ENCODE results near the gene MPO. TPM values are rescaled to one million over a fixed set of nuclear protein-coding genes. Genes with fewer than 3 reads are reported as not detected.

The MPO gene
- total RNA-seq, 1 donor from 2014 or later = 0.06 TPM

DNA sequence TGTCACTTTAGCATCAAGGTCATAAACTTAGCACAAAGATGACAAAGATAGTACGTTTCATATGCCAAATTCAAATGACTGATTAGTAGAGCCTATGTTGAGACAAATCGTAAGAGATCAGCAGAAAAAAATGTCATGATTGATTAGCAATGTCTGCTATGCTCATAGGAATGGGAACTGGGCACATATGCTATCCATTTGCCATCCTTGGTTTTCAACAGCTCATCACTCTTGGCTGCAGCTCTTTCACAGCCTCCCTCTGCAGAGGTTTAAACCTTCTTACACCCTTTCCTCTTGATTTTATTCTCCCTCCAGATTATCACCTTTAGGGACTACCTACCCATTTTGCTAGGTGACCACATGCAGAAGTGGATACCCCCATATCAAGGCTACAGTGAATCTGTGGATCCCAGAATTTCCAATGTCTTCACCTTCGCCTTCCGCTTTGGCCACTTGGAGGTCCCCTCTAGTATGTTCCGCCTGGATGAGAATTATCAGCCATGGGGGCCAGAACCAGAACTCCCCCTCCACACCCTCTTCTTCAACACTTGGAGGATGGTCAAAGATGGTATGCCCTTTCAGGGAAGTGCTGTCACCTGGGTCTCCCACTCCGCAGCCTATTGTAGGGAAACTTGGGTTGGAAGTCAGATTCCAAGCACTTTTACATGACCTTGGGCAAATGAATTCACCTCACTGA is 16.2 kb downstream of the MPO start:
- no peak for DNase-seq (ENCODE audit: low spot score)

DNA sequence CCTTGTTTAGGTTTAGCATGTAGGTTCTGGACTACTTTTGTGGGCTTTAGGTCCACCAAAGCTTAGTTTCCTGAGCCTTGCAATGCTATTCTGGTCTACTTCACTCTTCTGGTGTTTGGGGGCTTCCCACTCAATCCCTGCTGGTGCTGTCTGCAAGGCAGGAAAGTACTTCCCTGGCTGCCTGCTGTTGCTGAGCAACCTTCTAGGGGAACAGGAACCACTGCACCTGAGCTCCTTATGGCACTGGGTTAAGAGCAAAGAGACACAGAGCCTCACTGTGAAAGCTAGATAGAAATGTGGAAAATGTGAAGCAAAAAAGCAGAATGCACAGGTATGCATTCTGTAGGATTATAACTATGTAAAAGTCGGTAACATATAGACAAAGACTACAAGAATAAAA is 17.0 kb downstream of the MPO start:
- DNase-seq (ENCODE audit: low spot score) = no peak

DNA sequence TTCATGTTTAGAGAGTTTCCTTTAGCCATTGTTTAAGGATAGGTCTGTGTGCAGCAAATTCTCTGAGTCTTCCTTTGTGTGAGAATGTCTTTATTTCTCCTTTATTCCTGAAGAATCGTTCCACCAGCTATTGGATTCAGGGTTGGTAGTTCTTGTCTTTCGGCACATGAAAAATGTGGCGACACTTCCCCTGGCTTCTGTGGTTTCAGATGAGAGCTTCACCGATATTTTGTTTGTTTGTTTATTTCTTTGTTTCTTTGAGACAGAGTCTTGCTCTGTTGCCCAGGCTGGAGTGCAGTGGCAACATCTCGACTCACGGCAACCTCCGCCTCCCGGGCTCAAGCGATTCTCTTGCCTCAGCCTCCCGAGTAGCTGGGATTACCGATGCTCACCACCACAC is 18.6 kb downstream of the MPO start:
- no peak for DNase-seq (ENCODE audit: low spot score)

DNA sequence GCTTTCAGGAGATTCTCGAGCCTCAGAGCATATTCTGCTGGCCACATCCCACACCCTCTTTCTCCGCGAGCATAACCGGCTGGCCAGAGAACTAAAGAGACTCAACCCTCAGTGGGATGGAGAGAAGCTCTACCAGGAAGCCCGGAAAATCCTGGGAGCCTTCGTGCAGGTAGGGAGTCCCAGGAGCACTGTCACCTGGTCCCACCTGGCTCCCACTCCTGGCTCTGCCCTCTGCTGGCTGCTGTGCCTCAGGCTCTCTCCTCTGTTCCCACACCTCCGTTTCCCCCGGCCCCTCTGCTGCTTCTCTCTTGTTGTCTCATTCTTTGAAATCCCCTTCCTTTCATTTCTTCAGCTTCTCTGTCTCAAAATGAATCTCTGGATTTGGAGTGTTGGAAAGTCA is 25.9 kb downstream of the MPO start:
- no peak for DNase-seq (ENCODE audit: low spot score)

DNA sequence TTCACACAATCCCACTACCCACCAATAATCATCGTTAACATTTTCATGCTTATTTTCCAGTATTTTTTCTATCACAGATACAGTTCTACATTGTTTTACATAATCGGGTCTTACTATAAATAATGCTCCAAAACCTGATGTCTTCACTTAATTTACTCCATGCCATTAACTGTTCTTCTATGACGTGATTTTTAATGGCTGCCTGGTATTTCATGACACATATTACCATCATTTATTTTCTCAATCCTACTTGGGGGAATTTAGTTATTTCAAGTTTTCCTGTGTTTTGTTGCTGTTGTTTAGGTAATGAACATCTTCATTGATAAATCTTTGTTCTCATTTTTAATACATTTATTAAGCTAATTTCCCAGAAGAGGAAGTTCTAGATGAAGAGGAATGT is 27.7 kb downstream of the MPO start:
- no peak for DNase-seq (ENCODE audit: low spot score)

DNA sequence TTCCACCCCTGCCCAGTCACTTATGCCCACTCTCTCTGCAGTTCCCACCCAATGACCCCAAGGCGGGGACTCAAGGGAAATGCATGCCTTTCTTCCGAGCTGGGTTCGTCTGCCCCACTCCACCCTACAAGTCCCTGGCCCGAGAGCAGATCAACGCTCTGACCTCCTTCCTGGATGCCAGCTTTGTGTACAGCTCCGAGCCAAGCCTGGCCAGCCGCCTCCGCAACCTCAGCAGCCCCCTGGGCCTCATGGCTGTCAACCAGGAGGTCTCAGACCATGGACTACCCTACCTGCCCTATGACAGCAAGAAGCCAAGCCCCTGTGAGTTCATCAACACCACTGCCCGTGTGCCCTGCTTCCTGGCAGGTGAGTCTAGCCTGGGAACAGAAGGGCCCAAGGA is 28.6 kb downstream of the MPO start:
- DNase-seq (ENCODE audit: low spot score) = no peak

DNA sequence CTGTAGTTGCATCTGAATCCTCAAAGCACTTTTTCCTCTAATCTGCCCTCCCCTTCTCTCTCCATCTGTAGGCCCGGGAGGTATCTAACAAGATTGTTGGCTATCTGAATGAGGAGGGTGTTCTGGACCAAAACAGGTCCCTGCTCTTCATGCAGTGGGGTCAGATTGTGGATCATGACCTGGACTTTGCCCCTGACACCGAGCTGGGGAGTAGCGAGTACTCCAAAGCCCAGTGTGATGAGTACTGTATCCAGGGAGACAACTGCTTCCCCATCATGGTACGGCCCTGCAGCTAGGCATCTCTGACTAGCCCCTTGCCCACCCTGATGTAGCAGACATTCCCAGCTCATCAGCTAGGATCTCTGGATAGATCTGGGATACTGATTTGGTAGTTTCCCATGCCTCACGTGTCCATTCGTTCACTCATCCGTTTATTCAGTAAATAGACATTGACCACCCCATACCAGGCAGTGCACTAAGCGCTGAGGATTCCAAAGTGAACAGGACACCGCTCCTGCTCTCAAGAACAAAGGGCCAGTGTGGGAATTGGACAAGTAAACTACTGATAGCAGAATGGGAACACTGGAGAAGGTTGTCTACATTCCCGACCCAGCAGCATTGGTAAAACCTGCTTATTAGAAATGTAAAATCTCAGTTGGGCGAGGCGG is 30.3 kb downstream of the MPO start:
- DNase-seq (ENCODE audit: low spot score) = no peak

DNA sequence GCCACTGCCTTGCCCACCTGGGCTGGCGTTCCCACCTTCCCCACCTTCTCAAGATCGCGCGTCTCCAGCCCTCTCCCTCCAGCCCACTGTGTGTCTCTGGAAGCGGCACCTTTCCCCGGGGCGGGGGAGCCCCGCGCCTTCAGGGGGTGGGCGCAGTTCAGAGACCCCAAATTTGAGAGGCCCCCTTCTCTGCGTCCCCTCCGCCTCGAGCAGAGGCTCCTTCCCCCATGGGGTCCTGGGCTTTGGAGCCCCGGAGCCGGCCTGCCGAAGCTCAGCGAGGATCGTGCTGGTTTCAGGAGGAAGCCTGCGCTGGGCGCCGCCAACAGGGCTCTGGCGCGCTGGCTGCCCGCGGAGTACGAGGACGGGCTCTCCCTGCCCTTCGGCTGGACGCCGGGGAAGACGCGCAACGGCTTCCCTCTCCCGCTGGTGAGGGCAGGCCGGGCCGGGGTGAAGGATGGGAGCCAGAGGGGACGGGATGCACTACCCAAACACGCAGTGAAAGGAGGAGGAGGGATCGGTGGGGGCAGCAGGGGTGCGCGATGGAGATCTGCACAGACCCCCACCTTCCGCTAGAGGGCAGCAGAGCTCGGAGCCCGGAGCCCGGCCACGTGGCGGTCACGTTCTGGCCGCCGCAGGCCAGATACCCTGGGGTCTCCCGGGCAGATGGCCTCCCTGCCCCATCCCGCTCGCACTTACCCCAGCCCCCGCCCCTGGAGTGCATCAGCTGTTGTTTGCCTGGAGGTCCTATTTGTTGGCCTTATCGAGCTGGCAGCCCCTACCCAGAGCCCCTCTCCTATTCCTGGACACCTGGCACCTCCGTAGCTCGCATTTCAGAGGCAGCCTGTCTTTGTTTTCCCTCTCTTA is 31.2 kb downstream of the MPO start:
- DNase-seq (ENCODE audit: low spot score) = peak; percentile 47

DNA sequence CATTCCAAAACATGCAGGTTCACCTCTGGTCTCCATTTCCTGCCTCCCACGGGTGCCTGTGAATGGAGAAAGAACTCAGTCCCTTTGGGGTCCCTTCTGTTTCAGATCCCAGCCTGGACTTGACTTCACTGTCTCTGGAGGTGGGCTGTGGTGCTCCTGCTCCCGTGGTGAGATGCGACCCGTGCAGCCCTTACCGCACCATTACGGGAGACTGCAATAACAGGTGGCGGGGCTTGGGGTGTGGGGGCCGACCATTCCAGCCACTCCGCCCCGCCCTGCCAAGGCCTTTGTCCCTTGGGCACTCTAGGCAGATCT is 31.8 kb downstream of the MPO start:
- DNase-seq (ENCODE audit: low spot score) = no peak

DNA sequence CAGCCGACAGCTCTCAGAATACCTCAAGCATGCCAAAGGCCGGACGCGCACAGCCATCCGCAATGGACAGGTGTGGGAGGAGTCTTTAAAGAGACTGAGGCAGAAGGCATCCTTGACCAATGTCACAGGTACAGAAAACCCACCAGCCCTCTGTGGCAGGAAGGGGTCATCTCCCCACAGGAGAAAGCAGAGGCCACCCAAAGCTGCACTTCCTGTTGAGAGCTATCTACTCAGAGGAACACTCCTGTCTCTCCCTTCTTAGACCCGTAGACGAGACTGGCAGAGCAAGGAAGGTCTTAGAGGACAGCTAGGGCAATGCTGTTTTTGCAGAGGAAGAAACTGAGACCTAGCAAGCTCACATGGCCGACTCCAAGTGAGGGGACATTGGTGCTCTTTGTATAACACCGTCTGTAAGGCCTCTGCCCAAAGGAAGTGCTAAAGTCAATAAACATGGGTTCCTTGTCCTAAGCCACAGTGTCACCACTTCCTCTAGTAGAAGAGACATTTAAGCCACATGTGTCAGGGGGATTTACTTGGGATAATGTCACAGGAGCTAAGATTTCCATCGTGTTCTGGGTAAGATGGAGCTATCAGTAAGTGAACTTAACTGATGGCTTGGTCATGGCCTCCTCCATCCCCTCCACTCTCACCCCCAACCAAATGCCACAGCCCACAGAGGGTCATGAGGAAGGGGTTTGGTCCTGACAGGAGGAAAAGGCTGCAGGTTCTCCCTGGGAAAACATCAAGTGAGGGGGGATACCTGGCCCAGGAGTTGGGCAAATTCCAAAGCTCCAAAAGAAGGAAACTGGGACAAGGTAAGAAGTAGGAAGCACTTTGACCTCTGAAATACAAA is 33.0 kb downstream of the MPO start:
- no peak for DNase-seq (ENCODE audit: low spot score)

DNA sequence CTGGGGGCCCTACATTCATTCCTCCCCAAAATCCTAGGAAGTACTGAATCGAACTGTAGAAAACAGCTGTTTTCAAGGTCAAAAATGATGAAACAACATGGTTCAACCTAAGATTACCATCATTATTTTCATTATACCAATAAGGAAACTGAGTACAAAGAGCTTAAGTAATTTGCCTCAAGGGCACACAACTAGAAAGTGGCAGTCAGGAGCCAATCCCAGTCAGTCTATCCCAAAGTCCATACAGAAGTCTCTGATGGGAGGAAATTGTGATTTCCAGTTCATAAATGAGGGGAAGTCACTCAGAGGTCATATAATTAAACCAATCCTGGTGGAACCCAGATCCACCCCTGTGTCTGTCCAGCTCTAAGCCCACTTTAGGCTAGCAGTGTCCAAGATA is 34.0 kb downstream of the MPO start:
- DNase-seq (ENCODE audit: low spot score) = no peak

DNA sequence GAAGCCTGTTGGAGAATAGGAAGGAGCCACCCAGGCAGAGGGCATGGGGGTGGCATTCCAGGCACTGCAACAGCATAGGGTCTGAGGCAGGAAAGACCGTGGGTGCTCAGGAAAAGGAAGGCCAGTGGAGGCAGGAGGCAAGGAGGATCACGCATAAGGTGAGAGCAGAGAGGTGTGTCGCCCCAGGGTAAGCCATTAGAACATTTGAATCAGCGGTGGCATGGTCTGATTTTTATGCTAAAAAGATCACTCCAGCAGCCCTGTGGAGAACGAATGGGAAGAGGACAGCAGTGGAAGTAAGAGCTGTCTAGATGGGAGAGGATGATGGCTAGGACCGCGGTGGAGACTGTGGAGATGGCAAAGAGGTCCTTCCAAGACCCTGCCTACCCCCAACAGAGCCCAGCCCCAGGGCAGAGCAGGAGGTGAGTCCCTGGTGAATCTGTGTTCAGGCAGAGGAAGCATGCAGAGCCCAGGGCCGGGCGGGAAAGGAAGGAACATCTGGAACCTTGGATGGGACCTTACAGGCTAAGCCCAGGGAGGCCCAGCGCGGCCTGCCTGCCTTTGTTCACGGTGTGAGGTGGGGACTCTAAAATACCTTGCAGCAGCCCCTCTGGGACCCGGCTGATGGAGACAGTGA is 34.5 kb downstream of the MPO start:
- no peak for DNase-seq (ENCODE audit: low spot score)

DNA sequence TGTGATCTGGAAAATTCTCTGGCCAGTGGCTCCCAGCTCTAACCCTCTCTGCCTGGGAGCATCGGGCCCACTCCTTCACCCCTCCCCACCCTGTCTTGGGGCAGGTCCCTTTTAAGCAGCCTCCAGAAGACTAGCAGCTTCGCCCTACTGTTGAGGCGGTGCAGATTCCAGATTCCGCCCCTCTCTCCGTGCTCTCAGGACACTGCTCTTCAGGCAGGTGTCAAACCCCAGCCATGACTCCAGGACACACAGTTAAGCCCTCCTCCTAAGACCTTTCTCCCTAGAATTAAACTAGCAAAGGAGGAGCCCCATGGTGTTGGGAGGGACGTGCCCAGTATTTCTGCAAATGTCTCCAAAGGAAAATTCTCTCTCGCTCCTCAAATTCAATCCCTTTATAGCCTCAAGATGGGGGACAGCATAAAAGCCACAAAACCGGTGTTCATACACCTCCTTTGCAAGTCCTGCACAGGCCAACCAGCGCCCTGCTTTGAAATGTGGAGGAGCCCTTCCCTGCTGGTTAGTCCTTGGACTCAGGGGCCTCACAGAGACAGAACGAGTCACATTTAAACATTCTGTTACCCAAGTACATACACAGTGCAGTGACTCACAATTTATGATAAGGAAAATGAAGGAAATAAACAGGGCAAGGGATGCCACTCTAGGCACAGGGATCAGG is 35.2 kb downstream of the MPO start:
- DNase-seq (ENCODE audit: low spot score) = no peak

DNA sequence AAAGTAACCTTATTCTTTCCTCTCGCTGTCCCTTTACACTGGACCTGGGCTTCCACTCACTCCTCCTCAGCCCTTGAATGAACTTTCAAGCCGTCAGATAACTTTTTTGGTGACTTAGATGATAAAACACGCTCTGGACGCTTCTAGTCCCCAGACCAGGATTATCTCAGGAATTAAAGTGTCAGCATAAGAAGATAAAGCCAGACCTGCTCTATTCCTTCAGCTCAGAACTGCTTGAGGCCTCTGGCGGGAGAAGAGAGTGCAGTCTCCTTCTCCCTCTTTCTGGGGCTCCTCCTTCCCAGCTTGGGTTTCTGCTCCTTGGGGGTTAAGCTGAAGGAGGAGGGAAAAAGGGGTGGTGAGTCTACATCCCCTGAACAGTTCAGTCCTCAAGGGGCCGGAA is 35.8 kb downstream of the MPO start:
- DNase-seq (ENCODE audit: low spot score) = no peak

DNA sequence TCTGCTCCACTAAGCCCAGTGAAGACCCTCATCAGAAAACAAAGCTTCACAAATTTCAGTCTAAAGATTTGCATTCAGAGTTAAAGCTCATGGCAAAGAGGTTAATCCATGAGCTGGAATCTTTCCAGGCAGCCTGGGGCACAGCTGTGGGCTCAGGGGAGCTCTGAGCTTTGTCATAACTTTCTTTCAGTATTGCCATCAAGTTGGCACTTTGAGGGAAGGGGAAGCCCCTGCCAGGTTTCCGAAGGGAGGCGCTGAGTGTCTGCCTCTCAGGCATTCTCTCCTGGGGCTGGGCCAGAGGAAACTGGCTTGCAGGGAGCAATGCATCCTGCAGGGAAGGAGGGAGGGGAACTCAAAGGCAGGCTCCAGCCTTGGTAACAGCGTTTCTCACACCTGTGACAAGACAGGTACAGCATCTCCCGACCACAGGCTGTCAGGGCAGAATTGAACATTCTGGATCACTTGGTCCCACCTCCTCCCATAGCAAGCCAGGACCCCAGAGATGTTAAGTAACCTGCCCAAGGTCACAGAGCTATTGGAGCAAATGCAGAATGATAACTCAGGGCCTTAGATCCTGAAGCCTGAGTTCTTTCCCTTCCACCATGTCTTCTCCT is 38.5 kb downstream of the MPO start:
- DNase-seq (ENCODE audit: low spot score) = no peak

DNA sequence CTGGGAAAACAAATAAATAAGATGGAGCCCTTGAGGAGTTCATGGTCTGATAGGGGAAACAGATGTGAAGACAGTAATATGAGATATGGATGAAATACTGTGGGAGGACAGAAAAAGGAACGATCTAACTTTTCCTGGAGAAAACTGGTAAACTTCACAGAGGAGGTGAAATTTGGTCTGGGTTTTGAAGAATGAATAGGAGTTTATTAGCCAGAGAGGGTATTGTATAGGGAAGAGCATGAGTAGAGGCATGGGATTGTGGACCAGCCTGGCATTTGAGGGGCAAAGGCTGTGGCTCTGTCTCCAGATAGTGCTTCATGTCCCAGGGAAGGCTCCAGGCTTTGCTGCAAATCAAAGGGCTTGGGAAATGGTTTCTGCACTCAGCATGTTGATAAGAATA is 40.7 kb downstream of the MPO start:
- DNase-seq (ENCODE audit: low spot score) = no peak

DNA sequence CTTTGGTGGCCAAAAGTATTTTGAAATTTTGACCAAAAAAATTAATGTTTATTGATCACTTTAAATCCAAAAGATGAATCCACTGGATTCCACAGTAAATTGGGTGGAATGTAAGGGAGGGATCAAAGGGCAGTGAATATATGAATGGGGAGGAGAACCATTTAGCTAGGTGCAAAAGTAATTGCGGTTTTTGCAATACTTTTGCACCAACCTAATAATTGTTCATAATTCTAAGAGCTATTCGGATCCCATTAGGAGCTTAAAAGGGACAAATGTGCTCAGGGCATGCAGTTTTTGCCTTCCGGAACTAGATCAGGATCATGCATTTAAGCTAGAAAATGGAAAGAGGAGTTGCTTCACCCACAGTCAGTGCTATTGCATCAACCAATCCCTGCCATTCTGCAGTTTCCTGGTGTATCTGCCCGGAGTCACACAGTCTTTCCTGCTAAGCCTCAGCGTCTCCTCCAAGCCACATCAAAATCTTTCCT is 42.5 kb downstream of the MPO start, which contains the start of gene LPO:
TSS of gene LPO (plus strand) at position 438 of the 488 bp plus-strand sequence. CDS start 4,396 bp downstream, outside the sequence.
- no peak for DNase-seq (ENCODE audit: low spot score)

DNA sequence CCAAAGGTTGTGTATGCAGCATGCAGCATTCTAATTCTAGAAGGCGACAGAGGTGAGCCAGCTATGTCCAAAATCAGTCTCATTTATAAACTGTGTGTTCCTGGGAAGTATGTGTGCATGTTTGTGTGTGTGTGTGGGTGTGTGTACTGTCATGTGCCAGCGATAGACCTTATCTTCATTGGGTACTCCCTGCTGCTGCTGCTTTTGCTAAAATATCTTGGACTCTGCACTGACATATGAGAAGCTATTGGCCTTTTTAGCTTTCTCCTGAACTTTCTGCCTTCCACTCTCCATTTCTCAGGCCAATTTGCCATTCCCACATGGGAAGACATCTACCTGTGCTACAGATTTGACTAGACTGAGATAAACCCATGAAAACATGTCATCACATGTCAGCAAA is 44.3 kb downstream of the MPO start:
- DNase-seq (ENCODE audit: low spot score) = no peak

DNA sequence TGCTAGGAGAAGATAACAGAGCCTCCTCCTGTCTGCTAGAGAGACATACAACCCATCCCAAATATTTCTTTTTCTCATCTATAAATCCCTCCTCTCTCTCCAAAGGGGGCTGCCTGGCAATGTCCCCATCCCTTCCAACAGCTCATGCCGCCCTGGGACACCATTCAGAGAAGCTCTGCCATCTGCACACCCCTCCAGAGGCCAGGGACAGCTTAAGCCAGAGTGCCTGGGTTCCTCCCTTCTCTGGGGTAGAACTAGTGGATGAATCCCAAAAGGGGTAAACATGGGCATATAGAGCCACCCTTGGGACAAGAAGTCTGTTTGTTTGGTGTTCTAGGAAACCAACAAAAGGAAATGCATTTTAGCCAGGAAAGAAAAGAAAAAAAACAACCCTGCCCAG is 44.9 kb downstream of the MPO start:
- DNase-seq (ENCODE audit: low spot score) = no peak

DNA sequence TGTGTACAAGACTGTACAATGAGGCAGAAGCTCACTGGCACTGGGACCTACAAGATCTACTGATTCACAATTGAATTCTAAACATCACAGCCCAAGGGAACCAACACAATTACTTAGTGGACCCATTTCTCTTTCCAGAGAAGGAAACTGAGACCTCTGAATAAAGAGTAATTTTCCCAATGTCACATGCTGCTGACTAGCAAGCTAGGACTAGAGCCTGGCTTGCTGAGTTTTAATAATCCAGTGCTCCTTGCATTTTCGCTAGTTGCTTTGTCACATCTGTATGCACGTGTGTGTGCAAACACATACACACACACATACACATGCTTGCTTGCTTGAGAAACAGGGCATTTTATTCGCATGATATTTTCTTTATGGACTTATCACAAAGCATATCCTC is 46.2 kb downstream of the MPO start:
- DNase-seq (ENCODE audit: low spot score) = no peak

All from mucosa of gallbladder (tissue), 1 donor.